ENCODE measurements around the gene MYO16.

MYO16 gene

DNA sequence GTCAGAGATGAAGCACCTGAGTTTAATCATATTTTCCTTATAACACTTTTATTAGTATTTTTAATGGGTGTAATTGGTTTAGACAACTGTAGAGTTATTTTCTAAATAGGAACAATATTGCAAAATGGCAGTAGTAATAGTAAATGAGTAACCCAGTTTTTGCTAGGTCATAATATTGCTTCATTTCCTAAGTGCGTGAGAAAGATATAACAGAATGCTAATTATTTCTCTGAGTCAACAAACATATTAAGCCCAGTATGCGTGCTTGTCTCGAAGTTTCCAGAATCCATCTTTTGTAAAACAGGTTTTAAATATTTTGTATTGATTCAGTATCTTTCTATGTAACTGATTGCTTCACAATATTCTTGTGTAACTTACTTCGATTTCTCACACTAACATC lies 315.3 kb downstream of the MYO16 start:
- no peak overlapping the region for H3K4me3 Mint-ChIP-seq
- H3K36me3 Mint-ChIP-seq (ENCODE audit: low read depth), result no peaks in the 10 kb centered on the region
- H3K9me3 Mint-ChIP-seq, result no peaks in the 10 kb centered on the region
- H3K27ac Mint-ChIP-seq, result no peak overlapping the region
- no peaks in the 10 kb centered on the region for H3K4me1 Mint-ChIP-seq (ENCODE audit: low read depth)
- DNase-seq (ENCODE audit: low spot score), result no peak
- peaks cover 2% of the 10 kb centered on the region for H3K27me3 Mint-ChIP-seq (ENCODE audit: low read depth)

DNA sequence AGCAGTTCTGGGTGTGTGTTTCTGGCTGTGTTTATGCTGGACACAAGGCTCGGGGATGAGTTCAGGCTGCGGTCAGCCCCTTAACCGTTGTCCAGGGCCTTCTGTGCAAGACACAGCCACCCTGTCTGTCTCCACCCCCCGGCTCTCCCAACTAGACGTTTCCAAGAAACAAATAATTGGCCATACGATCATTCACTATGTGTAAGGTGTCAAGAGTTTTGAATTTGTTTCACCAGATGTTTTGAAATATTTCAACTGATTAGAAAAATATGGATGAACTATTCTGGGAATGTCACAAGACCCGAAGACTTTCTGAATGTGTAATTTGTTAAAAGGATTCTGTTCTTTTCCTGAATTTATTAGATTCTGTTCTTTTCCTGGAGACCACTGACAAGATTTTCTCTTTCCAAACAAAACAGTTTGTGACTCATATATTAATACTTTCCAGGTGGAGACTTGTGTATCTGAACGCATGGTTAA lies 318.2 kb downstream of the MYO16 start:
- Mint-ChIP-seq H3K4me1 (ENCODE audit: low read depth) (no peaks in the 10 kb centered on the region), H3K36me3 (ENCODE audit: low read depth) (no peaks in the 10 kb centered on the region), H3K27ac (no peak overlapping the region), H3K4me3 (no peak overlapping the region), H3K27me3 (ENCODE audit: low read depth) (peaks cover 2% of the 10 kb centered on the region), H3K9me3 (no peaks in the 10 kb centered on the region)
- DNase-seq (ENCODE audit: low spot score), result no peak

DNA sequence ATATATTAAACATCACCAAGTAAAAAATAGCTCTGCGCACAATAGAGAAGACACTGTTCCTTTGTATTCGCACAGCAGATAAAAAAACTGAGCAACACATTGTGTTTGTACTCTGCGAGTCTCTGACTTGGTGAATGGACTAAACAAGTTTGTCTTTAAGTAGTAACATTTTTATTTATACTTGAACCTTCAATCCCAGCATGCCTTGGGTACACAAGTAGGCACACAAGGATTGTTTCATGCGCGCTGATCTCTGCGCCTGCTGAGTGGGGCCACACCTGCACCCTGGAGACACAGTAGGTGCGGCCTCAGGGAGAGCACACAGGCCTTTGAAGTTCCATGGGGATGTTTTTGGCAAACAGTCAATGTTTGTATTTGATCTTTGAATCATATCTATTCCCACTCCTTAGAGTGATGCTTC lies 318.9 kb downstream of the MYO16 start:
- no peak overlapping the region for H3K27ac Mint-ChIP-seq
- H3K4me1 Mint-ChIP-seq (ENCODE audit: low read depth), result no peaks in the 10 kb centered on the region
- H3K27me3 Mint-ChIP-seq (ENCODE audit: low read depth), result peaks cover 2% of the 10 kb centered on the region
- DNase-seq (ENCODE audit: low spot score), result no peak
- H3K36me3 Mint-ChIP-seq (ENCODE audit: low read depth), result no peaks in the 10 kb centered on the region
- no peak overlapping the region for H3K4me3 Mint-ChIP-seq
- no peaks in the 10 kb centered on the region for H3K9me3 Mint-ChIP-seq

DNA sequence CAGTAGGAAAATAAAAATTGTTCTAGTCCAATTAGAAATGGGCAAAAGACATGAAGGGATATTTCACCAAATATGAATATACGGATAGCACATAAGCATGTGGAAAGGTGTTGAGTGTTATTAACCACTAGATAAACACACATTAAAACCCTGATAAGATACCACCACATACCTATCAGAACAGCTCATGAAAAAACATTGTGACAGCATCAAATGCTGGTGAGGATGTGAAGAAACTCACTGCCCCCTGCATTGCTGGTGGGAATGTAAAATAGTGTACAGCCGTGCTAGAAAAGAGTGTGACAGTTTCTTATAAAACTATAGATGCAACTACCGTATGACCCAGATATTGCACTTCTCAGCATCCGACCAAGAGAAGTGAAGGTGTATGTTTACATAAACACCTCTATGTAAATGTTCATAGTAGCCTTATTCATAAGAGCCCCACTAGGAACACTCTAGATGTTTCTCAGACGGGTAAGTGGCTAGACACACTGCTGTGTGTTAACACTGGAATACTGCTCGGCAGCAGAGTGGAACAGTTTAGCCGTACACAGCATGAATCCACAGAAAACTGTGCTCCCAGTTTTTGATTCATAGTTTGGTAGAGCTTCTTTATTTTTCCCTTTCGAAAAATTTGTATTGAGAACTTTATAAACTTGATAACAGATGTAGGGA lies 321.1 kb downstream of the MYO16 start:
- H3K9me3 Mint-ChIP-seq, result no peaks in the 10 kb centered on the region
- no peaks in the 10 kb centered on the region for H3K27me3 Mint-ChIP-seq (ENCODE audit: low read depth)
- H3K27ac Mint-ChIP-seq, result no peak overlapping the region
- H3K4me3 Mint-ChIP-seq, result no peak overlapping the region
- DNase-seq (ENCODE audit: low spot score), result no peak
- H3K36me3 Mint-ChIP-seq (ENCODE audit: low read depth), result no peaks in the 10 kb centered on the region
- no peaks in the 10 kb centered on the region for H3K4me1 Mint-ChIP-seq (ENCODE audit: low read depth)

DNA sequence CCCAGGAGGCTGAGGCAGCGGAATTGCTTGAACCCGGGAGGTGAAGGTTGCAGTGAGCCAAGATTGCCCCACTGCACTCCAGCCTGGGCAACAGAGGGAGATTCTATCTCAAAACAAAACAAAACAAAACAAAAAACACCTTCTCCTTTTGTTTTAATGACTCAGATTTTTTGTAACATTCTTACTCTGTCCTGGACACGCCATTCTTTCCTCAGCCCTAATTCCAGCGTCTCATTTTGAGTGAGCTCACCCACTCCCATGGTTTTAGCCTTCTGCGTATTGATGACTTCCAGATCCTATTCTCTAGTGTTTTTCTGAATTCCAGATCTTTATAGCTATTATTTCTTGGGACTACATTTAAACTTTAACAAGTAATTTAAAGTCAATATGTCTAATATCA lies 326.3 kb downstream of the MYO16 start:
- Mint-ChIP-seq H3K36me3 (ENCODE audit: low read depth) (no peaks in the 10 kb centered on the region), H3K9me3 (no peaks in the 10 kb centered on the region), H3K27me3 (ENCODE audit: low read depth) (peaks cover 3% of the 10 kb centered on the region), H3K4me3 (no peak overlapping the region), H3K4me1 (ENCODE audit: low read depth) (no peaks in the 10 kb centered on the region), H3K27ac (no peak overlapping the region)
- DNase-seq (ENCODE audit: low spot score), result no peak

DNA sequence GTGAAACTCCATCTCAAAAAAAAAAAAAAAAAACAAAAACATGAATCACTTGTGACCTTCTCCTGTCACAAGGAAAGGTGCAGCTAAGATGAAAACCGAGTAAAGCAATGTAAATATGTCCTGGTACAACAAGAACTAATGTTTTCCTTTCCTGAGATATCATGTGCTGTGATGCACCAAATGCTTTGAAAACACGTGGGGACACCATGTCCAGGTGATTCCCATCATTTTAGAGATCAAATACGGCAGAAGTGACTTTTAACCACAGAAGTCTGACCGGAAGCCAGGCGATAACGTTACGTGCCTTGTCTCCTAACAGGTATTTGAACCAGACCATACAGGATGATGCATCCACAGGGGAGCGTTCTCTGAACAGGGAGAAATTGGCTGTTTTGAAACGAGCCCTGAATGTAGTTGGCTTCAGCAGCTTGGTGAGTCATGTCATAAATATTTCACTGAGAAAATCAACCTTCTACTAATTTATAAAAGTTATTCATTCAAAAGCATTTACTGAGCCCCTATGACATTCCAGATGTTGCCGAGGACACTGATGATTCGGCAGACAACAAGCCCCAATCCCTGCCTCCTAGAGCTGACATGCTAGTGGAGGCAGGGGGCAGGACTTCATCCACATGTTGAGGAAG lies 328.1 kb downstream of the MYO16 start:
- Mint-ChIP-seq H3K4me1 (ENCODE audit: low read depth) (peaks cover 3% of the 10 kb centered on the region), H3K9me3 (no peaks in the 10 kb centered on the region), H3K27me3 (ENCODE audit: low read depth) (peaks cover 3% of the 10 kb centered on the region), H3K27ac (no peak overlapping the region), H3K4me3 (no peak overlapping the region), H3K36me3 (ENCODE audit: low read depth) (no peaks in the 10 kb centered on the region)
- no peak for DNase-seq (ENCODE audit: low spot score)

DNA sequence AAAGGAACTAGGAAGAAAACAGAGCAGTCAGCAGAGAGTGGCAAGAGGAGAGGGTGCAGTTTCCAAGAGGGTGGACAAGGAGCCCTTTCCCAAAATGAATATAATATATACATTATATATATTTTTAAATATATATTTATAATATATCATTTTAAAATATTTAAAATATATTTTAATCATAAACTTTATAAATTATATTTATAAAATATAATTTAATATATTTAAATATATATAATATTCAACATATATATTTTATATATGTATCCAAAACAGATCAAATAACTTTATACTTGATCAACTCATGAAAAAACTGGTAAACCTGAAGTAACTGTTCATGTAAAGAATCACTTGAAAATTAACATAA lies 328.6 kb downstream of the MYO16 start:
- peaks cover 3% of the 10 kb centered on the region for H3K27me3 Mint-ChIP-seq (ENCODE audit: low read depth)
- H3K36me3 Mint-ChIP-seq (ENCODE audit: low read depth), result no peaks in the 10 kb centered on the region
- no peak overlapping the region for H3K27ac Mint-ChIP-seq
- no peaks in the 10 kb centered on the region for H3K9me3 Mint-ChIP-seq
- H3K4me1 Mint-ChIP-seq (ENCODE audit: low read depth), result peaks cover 3% of the 10 kb centered on the region
- no peak overlapping the region for H3K4me3 Mint-ChIP-seq
- DNase-seq (ENCODE audit: low spot score), result no peak

DNA sequence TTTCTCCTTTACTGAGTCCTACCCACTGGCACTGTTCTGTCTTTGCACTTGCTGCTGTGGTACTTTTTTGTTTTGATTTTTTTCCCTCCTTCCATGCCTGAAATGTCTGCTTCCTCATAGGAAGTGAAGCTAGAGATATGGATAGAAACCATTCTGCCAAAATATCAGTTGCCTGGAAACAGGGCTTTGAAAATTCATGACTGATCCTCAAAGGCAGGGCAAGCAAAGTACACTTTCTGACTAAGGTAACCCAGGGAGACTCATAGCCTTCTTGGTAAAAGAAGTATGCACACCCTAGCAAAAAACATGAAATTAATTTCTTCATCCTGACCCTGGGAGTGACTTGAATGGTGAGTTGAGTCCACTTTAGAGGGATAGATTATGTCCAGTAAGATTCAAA lies 329.8 kb downstream of the MYO16 start:
- Mint-ChIP-seq H3K27ac (no peak overlapping the region), H3K36me3 (ENCODE audit: low read depth) (no peaks in the 10 kb centered on the region), H3K9me3 (no peaks in the 10 kb centered on the region), H3K27me3 (ENCODE audit: low read depth) (peaks cover 3% of the 10 kb centered on the region), H3K4me1 (ENCODE audit: low read depth) (peaks cover 3% of the 10 kb centered on the region), H3K4me3 (no peak overlapping the region)
- DNase-seq (ENCODE audit: low spot score), result no peak

DNA sequence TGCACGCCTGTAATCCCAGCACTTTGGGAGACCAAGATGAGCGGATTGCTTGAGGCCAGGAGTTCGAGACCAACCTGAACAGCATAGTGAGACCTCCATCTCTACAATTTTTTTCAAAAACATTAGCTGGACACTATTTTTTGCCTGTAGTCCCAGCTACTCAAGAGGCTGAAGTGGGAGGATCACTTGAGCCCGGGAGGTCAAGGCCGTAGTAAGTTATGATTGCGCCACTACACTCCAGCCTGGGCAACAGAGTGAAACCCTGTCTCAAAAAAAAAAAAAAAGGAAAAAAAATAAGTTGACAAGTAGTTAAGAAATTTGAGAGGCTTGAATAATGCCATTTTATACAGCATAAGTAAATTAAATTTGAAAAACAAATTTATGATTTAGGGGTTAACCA lies 330.6 kb downstream of the MYO16 start:
- H3K4me3 Mint-ChIP-seq, result no peak overlapping the region
- no peaks in the 10 kb centered on the region for H3K36me3 Mint-ChIP-seq (ENCODE audit: low read depth)
- peaks cover 3% of the 10 kb centered on the region for H3K4me1 Mint-ChIP-seq (ENCODE audit: low read depth)
- H3K27me3 Mint-ChIP-seq (ENCODE audit: low read depth), result peaks cover 3% of the 10 kb centered on the region
- no peaks in the 10 kb centered on the region for H3K9me3 Mint-ChIP-seq
- no peak overlapping the region for H3K27ac Mint-ChIP-seq
- no peak for DNase-seq (ENCODE audit: low spot score)

DNA sequence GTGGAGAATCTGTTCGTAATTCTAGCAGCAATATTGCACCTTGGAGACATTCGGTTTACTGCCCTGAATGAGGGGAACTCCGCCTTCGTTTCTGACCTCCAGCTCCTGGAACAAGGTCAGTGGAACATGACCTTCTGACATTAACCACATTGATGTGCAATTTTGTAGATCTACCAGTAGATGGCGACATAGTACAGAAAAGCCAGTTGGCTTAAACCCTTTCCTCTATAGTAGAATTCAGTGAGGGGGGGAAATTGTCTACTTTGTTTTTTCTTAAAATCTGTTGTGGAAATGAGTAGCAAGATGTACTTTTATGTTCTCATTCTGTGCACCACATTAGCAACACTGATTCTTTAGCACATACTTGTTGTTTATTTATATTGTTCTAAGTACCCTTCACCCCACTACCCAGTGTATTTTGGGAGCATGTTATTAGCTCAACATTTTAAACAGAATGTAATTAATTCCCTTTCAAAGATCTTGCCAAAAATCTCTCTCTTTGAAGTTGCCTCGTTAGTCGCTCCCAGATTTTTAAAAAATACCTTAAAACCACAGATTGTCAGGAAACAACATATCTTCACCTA lies 332.2 kb downstream of the MYO16 start:
- Mint-ChIP-seq H3K9me3 (no peaks in the 10 kb centered on the region), H3K27me3 (ENCODE audit: low read depth) (peaks cover 3% of the 10 kb centered on the region), H3K4me3 (no peak overlapping the region), H3K27ac (no peak overlapping the region), H3K4me1 (ENCODE audit: low read depth) (peaks cover 3% of the 10 kb centered on the region), H3K36me3 (ENCODE audit: low read depth) (no peaks in the 10 kb centered on the region)
- no peak for DNase-seq (ENCODE audit: low spot score)

DNA sequence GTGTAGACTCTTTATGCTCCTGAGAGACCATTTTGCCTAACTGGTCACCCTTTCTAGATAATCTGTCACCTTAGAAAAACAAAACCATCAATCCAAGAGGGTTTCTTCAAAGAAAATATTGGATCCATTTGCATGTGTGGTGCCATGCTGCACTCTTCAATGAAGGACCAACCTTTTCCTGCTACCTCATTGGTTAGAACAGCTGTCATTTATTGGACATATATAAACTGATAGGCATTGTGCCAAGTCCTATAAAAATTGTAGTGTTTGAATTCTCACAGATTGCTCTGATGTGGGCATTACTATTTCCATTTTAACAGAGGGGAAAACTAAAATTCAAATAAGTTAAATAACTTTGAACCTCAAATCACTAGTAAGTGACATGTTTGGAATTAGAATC lies 333.2 kb downstream of the MYO16 start:
- Mint-ChIP-seq H3K27me3 (ENCODE audit: low read depth) (peaks cover 3% of the 10 kb centered on the region), H3K9me3 (no peaks in the 10 kb centered on the region), H3K4me3 (no peak overlapping the region), H3K36me3 (ENCODE audit: low read depth) (no peaks in the 10 kb centered on the region), H3K27ac (no peak overlapping the region), H3K4me1 (ENCODE audit: low read depth) (peaks cover 3% of the 10 kb centered on the region)
- DNase-seq (ENCODE audit: low spot score), result no peak

DNA sequence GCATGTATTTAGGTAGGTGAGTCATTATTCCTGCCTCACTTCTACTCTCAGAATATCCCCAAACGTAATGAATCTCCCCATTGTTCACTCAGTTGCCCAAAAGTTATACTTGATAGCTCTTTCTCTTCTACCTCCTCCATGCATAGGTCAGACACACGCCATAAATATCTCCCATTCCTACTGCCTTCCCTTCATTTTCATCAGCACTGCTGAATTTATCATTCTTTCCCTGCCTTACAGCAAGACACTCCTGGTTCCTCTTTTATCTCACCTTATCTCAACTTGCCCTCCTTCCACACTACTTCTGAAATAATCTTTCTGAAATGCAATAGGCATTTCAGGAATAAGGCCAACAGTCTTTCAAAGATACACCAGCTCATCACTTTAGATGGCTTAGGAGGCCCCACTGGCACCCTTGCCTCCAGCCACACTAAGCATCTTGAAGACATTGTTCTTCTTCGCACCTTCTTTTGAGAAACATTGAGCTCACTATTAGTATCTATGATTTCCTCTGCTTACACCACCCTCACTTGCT lies 333.9 kb downstream of the MYO16 start:
- H3K4me1 Mint-ChIP-seq (ENCODE audit: low read depth), result peaks cover 3% of the 10 kb centered on the region
- H3K27me3 Mint-ChIP-seq (ENCODE audit: low read depth), result peaks cover 3% of the 10 kb centered on the region
- DNase-seq (ENCODE audit: low spot score), result no peak
- H3K36me3 Mint-ChIP-seq (ENCODE audit: low read depth), result no peaks in the 10 kb centered on the region
- H3K27ac Mint-ChIP-seq, result no peak overlapping the region
- no peaks in the 10 kb centered on the region for H3K9me3 Mint-ChIP-seq
- H3K4me3 Mint-ChIP-seq, result no peak overlapping the region

DNA sequence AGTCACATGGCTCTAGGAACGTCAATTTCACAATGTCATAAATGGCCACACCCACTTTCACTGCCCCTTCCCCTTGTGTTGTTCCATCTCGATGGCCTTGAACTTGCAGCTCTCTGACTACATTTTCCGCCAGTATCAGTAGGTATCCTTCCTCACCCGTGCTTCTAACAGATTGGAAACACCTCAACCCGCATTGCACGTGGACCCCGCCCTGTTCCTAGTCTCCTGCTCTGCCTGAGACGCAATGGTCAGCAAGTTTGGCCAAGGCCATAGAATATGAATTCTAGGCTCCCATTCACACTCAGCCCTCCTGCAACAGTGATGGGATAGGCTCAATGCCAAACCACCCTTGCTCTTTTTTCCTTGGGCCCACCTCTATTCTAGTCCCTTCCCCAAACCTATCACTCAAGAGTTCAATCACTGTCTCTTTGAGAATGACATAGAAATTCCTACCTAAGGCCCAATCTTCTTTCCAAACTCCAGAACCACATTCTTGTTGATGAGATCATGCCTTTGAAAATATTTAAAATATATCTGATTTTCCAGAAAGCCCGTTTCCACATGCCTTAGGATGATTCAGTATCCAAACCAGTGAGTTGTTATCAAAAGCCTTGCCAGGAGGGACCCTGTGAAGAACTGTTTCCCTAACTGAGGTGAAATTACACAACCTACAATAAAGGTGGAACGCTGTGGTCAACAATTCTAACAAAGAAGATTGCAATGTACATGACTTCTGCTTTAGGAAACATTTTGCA lies 334.6 kb downstream of the MYO16 start:
- Mint-ChIP-seq H3K27ac (no peak overlapping the region), H3K4me3 (no peak overlapping the region), H3K4me1 (ENCODE audit: low read depth) (peaks cover 3% of the 10 kb centered on the region), H3K27me3 (ENCODE audit: low read depth) (peaks cover 3% of the 10 kb centered on the region), H3K36me3 (ENCODE audit: low read depth) (no peaks in the 10 kb centered on the region), H3K9me3 (no peaks in the 10 kb centered on the region)
- no peak for DNase-seq (ENCODE audit: low spot score)

DNA sequence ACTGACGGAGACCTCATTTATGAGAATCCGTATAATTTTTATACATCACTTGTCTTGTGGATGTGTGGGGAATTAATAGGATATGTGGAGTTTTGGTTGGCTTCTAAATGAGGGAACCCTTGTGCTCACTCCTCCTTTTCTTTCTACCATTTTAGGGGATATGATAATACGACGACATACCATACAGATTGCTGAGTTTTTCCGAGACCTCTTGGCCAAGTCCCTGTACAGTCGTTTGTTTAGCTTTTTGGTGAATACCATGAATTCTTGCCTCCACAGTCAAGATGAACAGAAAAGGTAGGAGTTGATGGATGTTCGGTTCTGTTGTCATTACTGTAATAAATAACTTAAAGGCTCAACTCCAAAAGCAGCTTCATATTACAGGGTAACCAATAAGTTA lies 335.2 kb downstream of the MYO16 start:
- H3K9me3 Mint-ChIP-seq, result no peaks in the 10 kb centered on the region
- peaks cover 3% of the 10 kb centered on the region for H3K4me1 Mint-ChIP-seq (ENCODE audit: low read depth)
- DNase-seq (ENCODE audit: low spot score), result no peak
- H3K27me3 Mint-ChIP-seq (ENCODE audit: low read depth), result peaks cover 1% of the 10 kb centered on the region
- H3K4me3 Mint-ChIP-seq, result no peak overlapping the region
- H3K36me3 Mint-ChIP-seq (ENCODE audit: low read depth), result no peaks in the 10 kb centered on the region
- no peak overlapping the region for H3K27ac Mint-ChIP-seq

All from T-helper 2 cell treated with Interferon-gamma antibody and Interleukin-4, amounts not matched to agents 5 μg/mL and 100 μg/mL, for 36 hours (primary cell).